K562 (cell line): ENCODE results near the gene MGRN1. TPM values are rescaled to one million over a fixed set of nuclear protein-coding genes. Genes with fewer than 3 reads are reported as not detected.
A peak's percentile ranks its signal among the peaks of the same experiment; 100 is the strongest.

Experiments used
- ATAC-seq: fragments of 200-7000 bp; cut with Tn5 transposase; 3 replicates; pipeline ENCODE4 v1.9.1; 2020; ENCODE audit warnings: moderate library complexity
- BruUV-seq: library from RNA; stranded (reverse); fragments of 400-500 nt; replicated peaks from 2 replicates; lab custom pipeline; 2021; lab: Mats Ljungman, UMichigan
- CTCF ChIA-PET: fragments of 300-600 bp; formaldehyde crosslinking; extraction: SDS; loops from one replicate; lab custom pipeline; 2021; ENCODE audit warnings: low intra/inter-chr PET ratio; lab: Yijun Ruan, JAX
- POLR2A ChIA-PET: fragments of 300-600, 350-650 bp; sonication (Branson Sonifier 250); formaldehyde crosslinking; extraction: SDS; loops from one replicate; lab custom pipeline; 2021; ENCODE audit warnings: antibody characterized with exemption, inconsistent platforms; lab: Yijun Ruan, JAX
- DNase-seq, 4 experiments: peaks; one replicate each; pipeline versions ENCODE4 v3.0.0 to v3.0.0-alpha.2; 2011 to 2018; ENCODE audit warnings: low spot score in 3 of 4, mixed read lengths in 3 of 4; ENCODE audit errors: extremely low read depth in 1 of 4
- FAIRE-seq: peaks from 2 replicates; lab custom pipeline; 2011; peaks lifted over from hg19 to GRCh38; lab: Jason Lieb, UNC
- H2AFZ ChIP-seq: 2 replicates; pipeline ENCODE4 v1.6.0; 2011; ENCODE audit warnings: low read depth, low read length, control low read depth, inconsistent platforms
- H3K27ac ChIP-seq: fragments of 200-600 bp; 3 replicates; pipeline ENCODE4 v1.8.0; 2011; ENCODE audit warnings: low read depth, mild to moderate bottlenecking, control low read depth, inconsistent platforms, low read length, moderate library complexity, mixed read lengths; ENCODE audit errors: extremely low read depth
- H3K27me3 ChIP-seq, 2 experiments: fragments of 300-600 bp in 1 of 2; 2 replicates in 1 of 2; 3 replicates in 1 of 2; pipeline versions ENCODE4 v1.6.0 to v1.8.0; 2011; ENCODE audit warnings: inconsistent platforms in 2 of 2, low read length in 2 of 2, mild to moderate bottlenecking in 1 of 2, mixed read lengths in 1 of 2, moderate library complexity in 1 of 2; ENCODE audit not compliant: control insufficient read depth in 2 of 2, insufficient read depth in 2 of 2
- H3K36me3 ChIP-seq: fragments of 300-600 bp; 3 replicates; pipeline ENCODE4 v1.8.0; 2011; ENCODE audit warnings: mild to moderate bottlenecking, low read length, inconsistent platforms; ENCODE audit not compliant: control insufficient read depth, insufficient read depth
- H3K4me1 ChIP-seq, 2 experiments: fragments of 200-600 bp in 1 of 2; replicated peaks in 1 of 2; 2 replicates in 1 of 2; 3 replicates in 1 of 2; pipeline versions ENCODE4 v1.5.1 to v1.8.0; 2011; ENCODE audit warnings: inconsistent platforms in 2 of 2, low read length in 2 of 2, mild to moderate bottlenecking in 1 of 2, mixed read lengths in 1 of 2, moderate library complexity in 1 of 2; ENCODE audit not compliant: control insufficient read depth in 2 of 2, insufficient read depth in 2 of 2
- H3K4me2 ChIP-seq: 2 replicates; pipeline ENCODE4 v1.6.1; 2011; ENCODE audit warnings: low read length, control low read depth, inconsistent platforms, mixed read lengths; ENCODE audit not compliant: insufficient read depth
- H3K4me3 ChIP-seq: fragments of 200-600 bp; sonication (generic), shearing (Covaris generic); 2 replicates; pipeline ENCODE4 v1.5.1; 2016; ENCODE audit warnings: control low read depth, inconsistent platforms
- H3K79me2 ChIP-seq: fragments of 200-600 bp; 3 replicates; pipeline ENCODE4 v1.8.0; 2011; ENCODE audit warnings: low read length, inconsistent platforms; ENCODE audit not compliant: control insufficient read depth, insufficient read depth
- H3K9ac ChIP-seq, 2 experiments: 2 replicates each; pipeline versions ENCODE4 v1.6.0 to v1.6.1; 2011; ENCODE audit warnings: low read depth in 2 of 2, low read length in 2 of 2, control low read depth in 1 of 2, inconsistent platforms in 1 of 2, mild to moderate bottlenecking in 1 of 2, mixed read lengths in 1 of 2; ENCODE audit not compliant: insufficient read depth in 1 of 2
- H3K9me1 ChIP-seq: one replicate; pipeline ENCODE4 v1.6.0; 2011; ENCODE audit warnings: inconsistent platforms, mild to moderate bottlenecking, low read length, moderate library complexity; ENCODE audit not compliant: control insufficient read depth, insufficient read depth
- H3K9me3 ChIP-seq: replicated peaks from 2 replicates; pipeline ENCODE4 v1.5.1; 2011; ENCODE audit warnings: low read depth, low read length, inconsistent platforms; ENCODE audit not compliant: control insufficient read depth, insufficient read depth
- H4K20me1 ChIP-seq: replicated peaks from 2 replicates; pipeline ENCODE4 v1.6.1; 2011; ENCODE audit warnings: low read length, inconsistent platforms, mixed read lengths; ENCODE audit not compliant: control insufficient read depth, insufficient read depth
- ARID1B ChIP-seq: fragments of 450-650 bp; IDR thresholded peaks from 2 replicates; pipeline ENCODE4 v1.6.1; 2016; ENCODE audit warnings: antibody characterized with exemption, mild to moderate bottlenecking, inconsistent platforms
- CHD2 ChIP-seq: IDR thresholded peaks from 2 replicates; pipeline ENCODE4 v1.6.1; 2011; ENCODE audit warnings: low read depth, low read length
- HDAC1 ChIP-seq, 2 experiments: fragments of 450-650 bp; IDR thresholded peaks; 2 replicates each; pipeline ENCODE4 v1.6.1; 2016 to 2017; ENCODE audit warnings: inconsistent platforms in 1 of 2, mild to moderate bottlenecking in 1 of 2, moderate library complexity in 1 of 2
- KLF13 ChIP-seq: fragments of 450-650 bp; IDR thresholded peaks from 2 replicates; pipeline ENCODE4 v1.6.1; 2016; ENCODE audit warnings: missing genetic modification characterization, low read depth, mild to moderate bottlenecking, missing compliant biosample characterization, moderate library complexity, borderline replicate concordance
- L3MBTL2 ChIP-seq: fragments of 450-650 bp; IDR thresholded peaks from 2 replicates; pipeline ENCODE4 v1.6.1; 2016; ENCODE audit warnings: mild to moderate bottlenecking, moderate library complexity
- MAFF ChIP-seq: IDR thresholded peaks from 2 replicates; pipeline ENCODE4 v1.6.1; 2012; ENCODE audit warnings: low read length, improper control_type of control experiment
- MIER1 ChIP-seq: fragments of 450-650 bp; IDR thresholded peaks from 2 replicates; pipeline ENCODE4 v1.6.1; 2016; ENCODE audit warnings: antibody characterized with exemption, mild to moderate bottlenecking, low read depth
- MYC ChIP-seq, 2 experiments: fragments of 250-450 bp in 1 of 2; sonication (Bioruptor Pico) in 1 of 2; IDR thresholded peaks; 2 replicates each; pipeline versions ENCODE4 v1.5.1 to v1.6.1; 2012 to 2021; ENCODE audit warnings: low read depth in 2 of 2, borderline replicate concordance in 1 of 2, improper control_type of control experiment in 1 of 2, low read length in 1 of 2, mild to moderate bottlenecking in 1 of 2, moderate library complexity in 1 of 2
- MYNN ChIP-seq, 2 experiments: sonication (generic); formaldehyde crosslinking in 1 of 2; IDR thresholded peaks; 2 replicates each; pipeline versions ENCODE4 v1.5.0 to v1.6.1; 2016 to 2020; ENCODE audit warnings: antibody characterized with exemption in 1 of 2, missing genetic modification reagents in 1 of 2
- PHF20 ChIP-seq: fragments of 450-650 bp; IDR thresholded peaks from 2 replicates; pipeline ENCODE4 v1.6.1; 2018; ENCODE audit not compliant: partially characterized antibody
- SMARCC2 ChIP-seq: fragments of 450-650 bp; IDR thresholded peaks from 2 replicates; pipeline ENCODE4 v1.6.1; 2017; ENCODE audit warnings: antibody characterized with exemption, moderate library complexity, mild to moderate bottlenecking, low read depth
- XRCC3 ChIP-seq: fragments of 450-650 bp; IDR thresholded peaks from 2 replicates; pipeline ENCODE4 v1.6.1; 2017; ENCODE audit warnings: mild to moderate bottlenecking, moderate library complexity
- ZC3H4 ChIP-seq: sonication (generic); formaldehyde crosslinking; IDR thresholded peaks from 2 replicates; pipeline ENCODE4 v1.9.0; 2021; ENCODE audit warnings: missing genetic modification reagents, borderline replicate concordance
- ZKSCAN1 ChIP-seq: fragments of 150-350 bp; IDR thresholded peaks from 2 replicates; pipeline ENCODE4 v1.6.1; 2016; ENCODE audit warnings: low read depth, low read length
- ZNF398 ChIP-seq: fragments of 250-450 bp; sonication (Bioruptor Pico); IDR thresholded peaks from 2 replicates; pipeline ENCODE4 v1.8.0; 2021; ENCODE audit warnings: moderate library complexity, mild to moderate bottlenecking, inconsistent platforms
- ZNF444 ChIP-seq: fragments of 250-450 bp; sonication (Bioruptor Pico); IDR thresholded peaks from 2 replicates; pipeline ENCODE4 v1.4.0; 2020; ENCODE audit warnings: mild to moderate bottlenecking, moderate library complexity
- ZNF561 ChIP-seq: fragments of 450-650 bp; formaldehyde crosslinking; conservative IDR thresholded peaks from 2 replicates; pipeline ENCODE4 v1.4.0; 2020; ENCODE audit warnings: mild to moderate bottlenecking, moderate library complexity
- ZNF696 ChIP-seq: fragments of 250-450 bp; sonication (Bioruptor Pico); conservative IDR thresholded peaks from 2 replicates; pipeline ENCODE4 v1.4.0; 2020; ENCODE audit warnings: mild to moderate bottlenecking, moderate library complexity
- WGBS: fragments of 100-300 bp; shearing (Covaris generic); methylation state at CpG from one replicate; pipeline ENCODE4 v1.1.6; 2016; ENCODE audit warnings: low coverage, mixed read lengths; ENCODE audit not compliant: insufficient coverage; ENCODE audit errors: missing lambda C conversion rate; 5-methylcytosine and 5-hydroxymethylcytosine counted together
- in situ Hi-C: fragments of 300-500 bp; cut with MboI; formaldehyde crosslinking; loops from 4 replicates; pipeline ENCODE4 v1.15.0; 2018; ENCODE audit warnings: inconsistent platforms, mixed read lengths
- intact Hi-C: fragments of 100-400 bp; cut with micrococcal nuclease; formaldehyde crosslinking; loops from 2 replicates; pipeline ENCODE4 v1.14.2; 2022
- polyA plus RNA-seq, 8 experiments: library from polyadenylated mRNA; depleted of rRNA in 4 of 8; stranded (reverse) in 5 of 8; unstranded in 3 of 8; fragments of >200 nt; fragmentation: Nextera tagmentation in 2 of 8; fragmentation: Illumina TruSeq in 1 of 8; extraction: Ambion mirVana in 2 of 8; extraction: Trizol in 1 of 8; gene quantifications; 2 replicates each; pipeline versions ENCODE4 v1.2.1 to v1.2.3, GENCODE V29; 2011 to 2014; ENCODE audit warnings: inconsistent platforms in 1 of 8, missing spikeins in 1 of 8
- total RNA-seq, 7 experiments: library from RNA; depleted of rRNA in 6 of 7; stranded (reverse); fragments of >200 nt in 6 of 7; fragmentation: Illumina TruSeq in 2 of 7; extraction: Trizol in 2 of 7; gene quantifications; 2 replicates each; pipeline versions ENCODE4 v1.2.1 to v1.2.3, GENCODE V29; 2011 to 2021; ENCODE audit warnings: low replicate concordance in 1 of 7

MGRN1 gene
- total and polyA plus RNA-seq, 9 of the 15 experiments (the other 6 are each of a cell fraction or from before 2014, with no cell fraction given): 0.15 to 37.9 (median 6.0) TPM

GRCh38 chr16:4631444-4631843, 6.8 kb downstream of the MGRN1 start (continued):
- TF ChIP-seq ZNF696: no peak
- no peak for TF ChIP-seq HDAC1 (IDR thresholded peaks at IDR 0.05)
- no peak for TF ChIP-seq CHD2
- TF ChIP-seq SMARCC2: no peak
- TF ChIP-seq ZNF561 (CRISPR knock-in tag): no peak
- TF ChIP-seq L3MBTL2: no peak
- TF ChIP-seq, all 486 proteins: peak for 0

- FAIRE-seq (no peak), DNase-seq (no peak), ATAC-seq (no peak)
- no peak for TF ChIP-seq MIER1
- TF ChIP-seq PHF20: no peak
- no peak for TF ChIP-seq ZKSCAN1
- no peak for TF ChIP-seq ZNF398
- TF ChIP-seq XRCC3: no peak
- no peak for TF ChIP-seq MYNN (IDR thresholded peaks at IDR 0.05)
- TF ChIP-seq MYNN (CRISPR knock-in tag; IDR thresholded peaks at IDR 0.05): no peak
- TF ChIP-seq MYC (IDR thresholded peaks at IDR 0.05; ENCODE audit: low read depth, low read length): no peak
- no peak for TF ChIP-seq MYC (CRISPR knock-in tag; IDR thresholded peaks at IDR 0.05; ENCODE audit: borderline replicate concordance, low read depth)
- no peak for TF ChIP-seq ZNF444 (CRISPR knock-in tag)
- TF ChIP-seq ZC3H4 (CRISPR knock-in tag): no peak
- TF ChIP-seq KLF13: no peak
- TF ChIP-seq MAFF: no peak
- no peak for TF ChIP-seq ARID1B
- H3K9me3 ChIP-seq: 0 out of 2 replicates have a peak, but pooled peaks cover 3% of the 10 kb centered on the region
- no peak overlapping the region for H2AFZ ChIP-seq
- peaks cover 3% of the 10 kb centered on the region for H3K9me1 ChIP-seq
- H3K9ac ChIP-seq: peak overlapping the region in 1 of 2 experiments; percentile 6; a peak in 1 of 4 replicates
- in situ Hi-C loops (no loop called here), intact Hi-C loops (no loop called here)
- peaks cover 38% of the 10 kb centered on the region for H3K79me2 ChIP-seq
- H3K4me2 ChIP-seq: no peak overlapping the region
- no peak overlapping the region for H3K27ac ChIP-seq
- ChIA-PET POLR2A (interaction anchor here (0.6 to 1.7 kb wide), 5 partner anchors 10 to 363 kb away, joined by 3 to 8 read pairs (median 3); partner anchors contain the start of gene MGRN1), CTCF (no interaction called here)
- no TSS peak for BruUV-seq
- peaks cover 19% of the 10 kb centered on the region; the same call in 1 of the 3 replicates for H3K36me3 ChIP-seq
- H3K4me3 ChIP-seq: no peak overlapping the region
- H4K20me1 ChIP-seq: no peaks in the 10 kb centered on the region; the same call in 1 of the 2 replicates
- WGBS: 95% methylated on average over 19 of the region's 20 CpGs
- H3K4me1 ChIP-seq: peaks cover 0 to 13% of the 10 kb centered on the region in 2 experiments; a peak in 1 of 5 replicates
- no peaks in the 10 kb centered on the region for H3K27me3 ChIP-seq
Measured at GRCh38 chr16:4633910-4634635, 9.4 kb downstream of the MGRN1 start.
